ENCODE measurements around the gene GTSE1.

GTSE1 gene

GRCh38 chr22:46292173-46292572 is 4.5 kb upstream of the GTSE1 start:
- TF ChIP-seq PAX5 (IDR thresholded peaks at IDR 0.05; ENCODE audit: insufficient read depth, low read length, severe bottlenecking), result no peak
- TF ChIP-seq SPI1 (IDR thresholded peaks at IDR 0.05; ENCODE audit: low read depth, low read length), result no peak
- no peak for TF ChIP-seq POLR2A (IDR thresholded peaks at IDR 0.05; ENCODE audit: low read depth, low read length)
- no peak for TF ChIP-seq POU2F2 (IDR thresholded peaks at IDR 0.05; ENCODE audit: low read depth, low read length)
- no peak for TF ChIP-seq TAF1 (IDR thresholded peaks at IDR 0.05; ENCODE audit: low read depth, low read length)
- TF ChIP-seq POLR2AphosphoS5 (IDR thresholded peaks at IDR 0.05; ENCODE audit: low read depth, low read length), result no peak
- DNase-seq (ENCODE audit: insufficient read length, low spot score) (no peak), FAIRE-seq (no peak)

- DNase-seq (ENCODE audit: insufficient read length, low spot score) (no peak), FAIRE-seq (no peak)
- no peak for TF ChIP-seq POLR2AphosphoS5 (IDR thresholded peaks at IDR 0.05; ENCODE audit: low read depth, low read length)
- TF ChIP-seq SPI1 (IDR thresholded peaks at IDR 0.05; ENCODE audit: low read depth, low read length), result no peak
- no peak for TF ChIP-seq POU2F2 (IDR thresholded peaks at IDR 0.05; ENCODE audit: low read depth, low read length)
- TF ChIP-seq POLR2A (IDR thresholded peaks at IDR 0.05; ENCODE audit: low read depth, low read length), result no peak
- TF ChIP-seq TAF1 (IDR thresholded peaks at IDR 0.05; ENCODE audit: low read depth, low read length), result no peak
- TF ChIP-seq PAX5 (IDR thresholded peaks at IDR 0.05; ENCODE audit: insufficient read depth, low read length, severe bottlenecking), result no peak
Observed at GRCh38 chr22:46292732-46293131, 3.9 kb upstream of the GTSE1 start.

DNA sequence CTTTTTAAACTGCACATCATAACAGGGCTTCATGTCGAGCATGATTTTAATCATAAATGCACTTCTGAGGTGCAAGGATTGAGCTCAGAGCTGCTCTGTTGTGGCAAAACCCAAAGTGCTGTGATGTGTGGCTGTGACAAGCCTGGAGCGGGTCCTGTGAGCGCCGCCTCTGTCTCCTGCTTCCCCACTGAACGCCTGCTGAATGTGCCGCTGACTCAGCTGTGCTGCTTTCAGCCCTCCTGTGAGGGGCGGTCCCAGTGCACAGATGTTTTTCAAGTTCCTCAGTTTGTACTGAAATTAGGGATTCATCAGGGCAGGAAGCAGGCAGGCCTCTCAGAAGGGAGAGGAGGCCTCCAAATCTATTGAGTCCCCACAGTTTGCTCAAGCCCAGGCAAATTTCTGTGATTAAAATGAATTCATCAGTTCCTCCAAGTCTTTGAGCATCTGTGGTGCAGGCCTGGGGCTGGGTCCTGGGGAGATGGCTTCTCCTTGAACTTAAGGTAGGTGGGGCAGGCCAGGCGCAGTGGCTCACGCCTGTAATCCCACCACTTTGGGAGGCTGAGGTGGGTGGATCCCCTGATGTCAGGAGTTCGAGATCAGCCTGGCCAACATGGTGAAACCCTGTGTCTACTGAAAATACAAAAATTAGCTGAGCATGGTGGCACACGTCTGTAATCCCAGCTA is 3.0 kb upstream of the GTSE1 start:
- TF ChIP-seq POU2F2 (IDR thresholded peaks at IDR 0.05; ENCODE audit: low read depth, low read length), result no peak
- no peak for TF ChIP-seq POLR2A (IDR thresholded peaks at IDR 0.05; ENCODE audit: low read depth, low read length)
- no peak for TF ChIP-seq SPI1 (IDR thresholded peaks at IDR 0.05; ENCODE audit: low read depth, low read length)
- TF ChIP-seq PAX5 (IDR thresholded peaks at IDR 0.05; ENCODE audit: insufficient read depth, low read length, severe bottlenecking), result no peak
- TF ChIP-seq TAF1 (IDR thresholded peaks at IDR 0.05; ENCODE audit: low read depth, low read length), result no peak
- no peak for TF ChIP-seq POLR2AphosphoS5 (IDR thresholded peaks at IDR 0.05; ENCODE audit: low read depth, low read length)
- FAIRE-seq (peak; percentile 73), DNase-seq (ENCODE audit: insufficient read length, low spot score) (no peak)

DNA sequence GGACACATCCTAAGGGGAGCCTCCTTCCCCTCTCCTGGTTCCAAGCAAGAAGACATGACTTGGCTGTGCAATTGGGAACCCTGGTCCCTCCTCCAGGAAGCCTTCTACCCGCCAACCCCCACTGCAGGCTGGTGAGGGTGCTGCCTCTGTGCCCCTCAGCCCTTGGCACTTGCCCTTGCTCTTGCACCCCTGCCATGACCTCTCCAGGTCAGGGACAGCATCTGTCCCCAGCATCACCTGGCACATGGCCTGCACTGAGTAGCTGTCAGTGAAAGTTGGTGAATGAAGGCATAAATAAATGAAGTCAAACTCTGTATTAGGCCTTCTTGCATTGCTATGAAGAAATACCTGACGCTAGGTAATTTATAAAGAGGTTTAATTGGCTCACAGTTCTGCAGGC is 1.9 kb upstream of the GTSE1 start:
- DNase-seq (ENCODE audit: insufficient read length, low spot score) (no peak), FAIRE-seq (no peak)
- TF ChIP-seq POLR2A (IDR thresholded peaks at IDR 0.05; ENCODE audit: low read depth, low read length) (no peak), SPI1 (IDR thresholded peaks at IDR 0.05; ENCODE audit: low read depth, low read length) (no peak), PAX5 (IDR thresholded peaks at IDR 0.05; ENCODE audit: insufficient read depth, low read length, severe bottlenecking) (no peak), POU2F2 (IDR thresholded peaks at IDR 0.05; ENCODE audit: low read depth, low read length) (no peak), POLR2AphosphoS5 (IDR thresholded peaks at IDR 0.05; ENCODE audit: low read depth, low read length) (no peak), TAF1 (IDR thresholded peaks at IDR 0.05; ENCODE audit: low read depth, low read length) (no peak)

- no peak for DNase-seq (ENCODE audit: insufficient read length, low spot score)
- TF ChIP-seq POLR2AphosphoS5 (IDR thresholded peaks at IDR 0.05; ENCODE audit: low read depth, low read length) (0 out of 2 replicates have a peak, but pooled peaks have one; percentile 30), TAF1 (IDR thresholded peaks at IDR 0.05; ENCODE audit: low read depth, low read length) (no peak), PAX5 (IDR thresholded peaks at IDR 0.05; ENCODE audit: insufficient read depth, low read length, severe bottlenecking) (no peak), POLR2A (IDR thresholded peaks at IDR 0.05; ENCODE audit: low read depth, low read length) (no peak)
- peak; percentile 67 for FAIRE-seq
Observed at GRCh38 chr22:46295277-46295971, 1.2 kb upstream of the GTSE1 start.

GRCh38 chr22:46297151-46297812 is 612 bp downstream of the GTSE1 start:
- no peak for FAIRE-seq
- no peak for TF ChIP-seq TAF1 (IDR thresholded peaks at IDR 0.05; ENCODE audit: low read depth, low read length)
- no peak for DNase-seq (ENCODE audit: insufficient read length, low spot score)

DNA sequence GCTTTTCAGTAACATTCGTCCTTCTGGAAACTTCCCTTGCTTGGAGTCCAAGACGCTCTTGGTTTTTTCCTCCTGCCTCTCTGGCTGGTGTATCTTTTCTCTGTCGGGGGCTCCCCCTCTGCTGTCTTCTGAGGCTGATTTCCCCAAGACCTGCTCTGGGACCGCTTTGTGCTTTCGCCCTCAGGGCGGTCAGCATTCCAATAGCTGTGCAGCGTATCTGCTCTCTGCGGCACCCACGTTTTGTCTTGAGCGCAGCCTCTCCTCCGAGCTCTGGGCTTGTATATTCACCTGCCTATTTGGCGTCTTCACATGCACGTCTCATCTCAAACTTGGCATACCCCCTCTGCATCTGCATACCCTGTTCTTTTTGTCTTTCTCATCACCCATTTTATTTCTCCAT is 2.4 kb downstream of the GTSE1 start:
- FAIRE-seq (no peak), DNase-seq (ENCODE audit: insufficient read length, low spot score) (no peak)
- TF ChIP-seq POLR2AphosphoS5 (IDR thresholded peaks at IDR 0.05; ENCODE audit: low read depth, low read length) (no peak), POU2F2 (IDR thresholded peaks at IDR 0.05; ENCODE audit: low read depth, low read length) (no peak)

DNA sequence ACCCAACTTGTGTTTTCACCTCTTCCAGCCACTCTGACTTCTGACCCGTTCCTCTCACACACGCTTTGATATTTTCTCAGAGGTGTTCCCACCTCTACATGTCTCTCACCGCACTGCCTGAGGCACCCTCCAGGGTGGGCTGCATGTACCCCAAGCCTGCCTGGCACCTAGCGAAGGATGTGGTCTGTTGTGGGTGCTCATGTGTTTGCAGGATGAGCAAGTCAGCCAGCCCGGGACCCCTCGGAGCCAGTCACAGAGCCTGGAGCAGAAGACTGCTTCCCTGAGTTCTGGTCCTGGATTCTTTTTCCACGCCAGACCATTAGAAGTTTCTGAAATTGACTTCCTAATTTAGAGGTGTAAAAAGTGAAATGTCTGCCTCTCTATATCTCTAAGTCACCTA is 3.8 kb downstream of the GTSE1 start:
- TF ChIP-seq SPI1 (IDR thresholded peaks at IDR 0.05; ENCODE audit: low read depth, low read length), result no peak
- no peak for TF ChIP-seq POU2F2 (IDR thresholded peaks at IDR 0.05; ENCODE audit: low read depth, low read length)
- no peak for TF ChIP-seq POLR2AphosphoS5 (IDR thresholded peaks at IDR 0.05; ENCODE audit: low read depth, low read length)
- FAIRE-seq, result no peak
- no peak for DNase-seq (ENCODE audit: insufficient read length, low spot score)

DNA sequence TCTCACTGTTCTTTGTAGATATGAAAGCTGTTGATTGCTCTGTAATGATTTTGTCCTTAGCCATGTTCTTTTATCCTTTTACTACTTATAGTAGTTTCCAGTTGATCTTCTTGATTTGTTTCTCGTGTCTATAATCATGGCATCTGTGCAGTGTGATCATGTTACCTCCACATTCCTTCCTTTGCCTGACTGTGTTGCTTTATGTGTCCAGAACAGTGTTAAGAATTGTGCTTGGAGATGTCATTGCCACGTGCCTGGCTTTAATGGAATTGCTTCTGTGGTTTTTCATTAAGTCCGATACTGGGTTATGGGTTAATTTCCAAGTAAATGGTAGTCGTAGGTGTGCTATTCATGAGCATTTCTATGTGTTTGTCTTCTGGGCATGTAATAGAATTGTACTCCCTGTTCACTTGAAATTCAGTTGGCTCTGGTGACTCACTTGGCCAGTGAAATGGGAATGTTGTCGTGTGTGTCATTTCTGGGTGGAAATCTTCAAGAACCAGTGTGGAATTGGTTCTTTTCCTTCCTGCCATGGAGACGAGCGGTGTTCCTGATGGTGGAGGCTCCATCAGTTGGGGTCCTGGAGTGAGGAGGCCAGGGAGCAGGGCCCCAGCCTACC is 6.8 kb downstream of the GTSE1 start:
- no peak for DNase-seq (ENCODE audit: insufficient read length, low spot score)
- no peak for TF ChIP-seq POLR2A (IDR thresholded peaks at IDR 0.05; ENCODE audit: low read depth, low read length)
- TF ChIP-seq POLR2AphosphoS5 (IDR thresholded peaks at IDR 0.05; ENCODE audit: low read depth, low read length), result no peak
- no peak for TF ChIP-seq POU2F2 (IDR thresholded peaks at IDR 0.05; ENCODE audit: low read depth, low read length)
- TF ChIP-seq TAF1 (IDR thresholded peaks at IDR 0.05; ENCODE audit: low read depth, low read length), result no peak
- no peak for TF ChIP-seq PAX5 (IDR thresholded peaks at IDR 0.05; ENCODE audit: insufficient read depth, low read length, severe bottlenecking)
- TF ChIP-seq SPI1 (IDR thresholded peaks at IDR 0.05; ENCODE audit: low read depth, low read length), result no peak
- no peak for FAIRE-seq
